ENCODE data around the gene POM121C. TPM values are rescaled to one million over a fixed set of nuclear protein-coding genes. Genes with fewer than 3 reads are reported as not detected.
A peak's percentile ranks its signal among the peaks of the same experiment; 100 is the strongest.
"Not testable (repeated sequence)": the region's sequence is repeated elsewhere in the genome, so short reads cannot be mapped to it uniquely, and the experiment has no call there.

POM121C gene
- total and polyA plus RNA-seq, 10 donors: 9.1 to 67.4 (median 38.1) TPM

GRCh38 chr7:75460541-75460940 lies 25.6 kb downstream of the POM121C start:
- H3K9me3 ChIP-seq; intact Hi-C loops (cut with DNase I; ENCODE audit: low total_unique reads); H3K4me3 ChIP-seq; H3K27me3 ChIP-seq (replicated peaks in 1 of 7); DNase-seq: not testable (repeated sequence)
- H3K36me3 ChIP-seq: peaks cover 0 to 18% (median 2%) of the 10 kb centered on the region in 6 donors
- H3K27ac ChIP-seq: peak overlapping the region in 2 of 8 donors; percentile 18 to 45
- H3K4me1 ChIP-seq: peaks cover 0 to 10% (median 7%) of the 10 kb centered on the region in 6 donors
- WGBS, 5 donors: 40 to 71% (median 46%) methylated on average over 1 to 4 of the region's 5 CpGs

GRCh38 chr7:75458034-75458433 lies 28.1 kb downstream of the POM121C start:
- H3K36me3 ChIP-seq: peaks cover 0 to 19% (median 0%) of the 10 kb centered on the region in 6 donors
- H3K27me3 ChIP-seq (replicated peaks in 1 of 7); DNase-seq; H3K9me3 ChIP-seq; intact Hi-C loops (cut with DNase I; ENCODE audit: low total_unique reads); H3K4me3 ChIP-seq; H3K27ac ChIP-seq: not testable (repeated sequence)
- H3K4me1 ChIP-seq: peaks cover 0 to 10% (median 7%) of the 10 kb centered on the region in 6 donors
- WGBS, 5 donors: 0 to 78% (median 62%) methylated on average over 1 to 2 of the region's 5 CpGs; no CpG with 5 or more reads in 1 of the 5 donors

- WGBS, 5 donors: 53 to 78% (median 64%) methylated on average over 3 to 9 of the region's 10 CpGs
- H3K27ac ChIP-seq: peak overlapping the region in 3 of 8 donors; percentile 49 to 64 (median 55)
- DNase-seq; H3K4me1 ChIP-seq; H3K27me3 ChIP-seq (replicated peaks in 1 of 7); H3K4me3 ChIP-seq; intact Hi-C loops (cut with DNase I; ENCODE audit: low total_unique reads); H3K9me3 ChIP-seq: not testable (repeated sequence)
- peaks cover 0 to 16% (median 0%) of the 10 kb centered on the region in 6 donors for H3K36me3 ChIP-seq
Observed at GRCh38 chr7:75456403-75456802, 29.7 kb downstream of the POM121C start.

- DNase-seq; H3K27me3 ChIP-seq (replicated peaks in 1 of 7); H3K9me3 ChIP-seq; intact Hi-C loops (cut with DNase I; ENCODE audit: low total_unique reads); H3K4me1 ChIP-seq; H3K4me3 ChIP-seq: not testable (repeated sequence)
- Histone ChIP-seq H3K36me3 (peaks cover 0 to 21% (median 0%) of the 10 kb centered on the region in 6 donors), H3K27ac (peak overlapping the region in 1 of 8 donors; percentile 4)
- peak in 6 of 11 experiments; percentile 19 to 60 (median 50) for TF ChIP-seq CTCF (IDR thresholded peaks at IDR 0.05 in 8 of 11, conservative IDR thresholded peaks at IDR 0.05 in 3 of 11)
- 11 to 38% (median 17%) methylated on average over 2 to 4 of the region's 4 CpGs for WGBS, 5 donors
Observed at GRCh38 chr7:75452494-75452955, 33.6 kb downstream of the POM121C start.

GRCh38 chr7:75449946-75450345 lies 36.2 kb downstream of the POM121C start:
- WGBS, 5 donors: 88 to 98% (median 92%) methylated on average over 2 to 4 of the region's 5 CpGs
- DNase-seq: not testable (repeated sequence)

GRCh38 chr7:75442465-75443111 lies 43.5 kb downstream of the POM121C start:
- WGBS, 5 donors: 0 to 1% (median 0%) methylated on average over 20 to 46 of the region's 76 CpGs; no CpG with 5 or more reads in 1 of the 5 donors
- intact Hi-C loops (cut with DNase I; ENCODE audit: low total_unique reads): not testable (repeated sequence)

More at GRCh38 chr7:75449946-75450345, 36.2 kb downstream of the POM121C start:
- H3K4me3 ChIP-seq; H3K9me3 ChIP-seq; H3K27ac ChIP-seq; H3K27me3 ChIP-seq (replicated peaks in 1 of 7); intact Hi-C loops (cut with DNase I; ENCODE audit: low total_unique reads); H3K4me1 ChIP-seq: not testable (repeated sequence)
- H3K36me3 ChIP-seq: peaks cover 0 to 19% (median 0%) of the 10 kb centered on the region in 6 donors

GRCh38 chr7:75442101-75442464 lies 44.0 kb downstream of the POM121C start:
- H3K9me3 ChIP-seq; DNase-seq; H3K27me3 ChIP-seq (replicated peaks in 1 of 7); intact Hi-C loops (cut with DNase I; ENCODE audit: low total_unique reads): not testable (repeated sequence)
- 1 to 3% (median 2%) methylated on average over 3 to 20 of the region's 37 CpGs for WGBS, 5 donors
- Histone ChIP-seq H3K27ac (peak overlapping the region; percentile 51 to 91 (median 83)), H3K36me3 (peaks cover 3 to 42% (median 35%) of the 10 kb centered on the region in 6 donors), H3K4me1 (peaks cover 0 to 44% (median 6%) of the 10 kb centered on the region in 6 donors), H3K4me3 (peak overlapping the region; percentile 12 to 71 (median 52))

More at GRCh38 chr7:75442465-75443111, 43.5 kb downstream of the POM121C start:
- peak overlapping the region; percentile 51 to 91 (median 83) for H3K27ac ChIP-seq
- H3K4me3 ChIP-seq: peak overlapping the region; percentile 47 to 71 (median 54)
- not testable (repeated sequence) for H3K9me3 ChIP-seq; H3K27me3 ChIP-seq (replicated peaks in 1 of 7)
- peaks cover 0 to 44% (median 6%) of the 10 kb centered on the region in 6 donors for H3K4me1 ChIP-seq
- peak; percentile 84 for DNase-seq
- H3K36me3 ChIP-seq: peaks cover 3 to 37% (median 31%) of the 10 kb centered on the region in 6 donors
- TF ChIP-seq POLR2A (IDR thresholded peaks at IDR 0.05) (peak in 1 of 3 donors; percentile 65), POLR2AphosphoS5 (IDR thresholded peaks at IDR 0.05) (peak; percentile 15 to 69 (median 64))

GRCh38 chr7:75439000-75439399 lies 47.1 kb downstream of the POM121C start:
- WGBS, 5 donors: 93 to 98% (median 97%) methylated on average over 4 of the region's 4 CpGs

GRCh38 chr7:75423481-75423880 lies 62.6 kb downstream of the POM121C start:
- 67 to 92% (median 82%) methylated on average over 3 to 11 of the region's 15 CpGs for WGBS, 5 donors
- peaks cover 0 to 63% (median 24%) of the 10 kb centered on the region in 6 donors for H3K36me3 ChIP-seq
- H3K27ac ChIP-seq; H3K9me3 ChIP-seq; intact Hi-C loops (cut with DNase I; ENCODE audit: low total_unique reads); H3K4me3 ChIP-seq; H3K27me3 ChIP-seq (replicated peaks in 1 of 7): not testable (repeated sequence)
- H3K4me1 ChIP-seq: peaks cover 5 to 21% (median 8%) of the 10 kb centered on the region in 6 donors
- peak; percentile 64 for DNase-seq

More at GRCh38 chr7:75439000-75439399, 47.1 kb downstream of the POM121C start:
- intact Hi-C loops (cut with DNase I; ENCODE audit: low total_unique reads); H3K9me3 ChIP-seq; DNase-seq; H3K27ac ChIP-seq; H3K27me3 ChIP-seq (replicated peaks in 1 of 7); H3K4me3 ChIP-seq: not testable (repeated sequence)
- H3K4me1 ChIP-seq: peaks cover 0 to 51% (median 7%) of the 10 kb centered on the region in 6 donors
- H3K36me3 ChIP-seq: peaks cover 3 to 72% (median 66%) of the 10 kb centered on the region in 6 donors
